ENCODE measurements around the gene FAM47E. TPM values are rescaled to one million over a fixed set of nuclear protein-coding genes. Genes with fewer than 3 reads are reported as not detected.
A peak's percentile ranks its signal among the peaks of the same experiment; 100 is the strongest.

The FAM47E gene
- total and polyA plus RNA-seq, 2 donors: 1.7 to 4.0 TPM

- DNase-seq (ENCODE audit: extremely low spot score): peak; percentile 4
- under 1% methylated on average over 85 of the region's 85 CpGs for WGBS
- Histone ChIP-seq H3K36me3 (ENCODE audit: insufficient read depth) (no peaks in the 10 kb centered on the region), H3K4me3 (ENCODE audit: low read depth, low read length) (peak within 1 kb of the TSS; percentile 75), H3K4me1 (ENCODE audit: insufficient read depth) (peaks cover 3% of the 10 kb centered on the region), H3K27ac (ENCODE audit: low read depth) (peak within 1 kb of the TSS; percentile 87)
Measured at GRCh38 chr4:76305971-76306881, 54.7 kb downstream of the FAM47E start, which contains the start of gene STBD1. STBD1 (plus strand) TSS chr4:76306733; CDS start chr4:76306770, 37 bp downstream.

- DNase-seq (ENCODE audit: extremely low spot score): no peak
- 3% methylated on average over 37 of the region's 37 CpGs for WGBS
- peak overlapping the region; percentile 87 for H3K27ac ChIP-seq (ENCODE audit: low read depth)
- H3K4me3 ChIP-seq (ENCODE audit: low read depth, low read length): peak overlapping the region; percentile 75
- no peaks in the 10 kb centered on the region for H3K36me3 ChIP-seq (ENCODE audit: insufficient read depth)
- H3K4me1 ChIP-seq (ENCODE audit: insufficient read depth): peaks cover 3% of the 10 kb centered on the region
Measured at GRCh38 chr4:76306882-76307659, 55.5 kb downstream of the FAM47E start.

GRCh38 chr4:76307660-76308014 is 56.1 kb downstream of the FAM47E start:
- 31% methylated on average over 4 of the region's 4 CpGs for WGBS
- Histone ChIP-seq H3K36me3 (ENCODE audit: insufficient read depth) (no peaks in the 10 kb centered on the region), H3K4me1 (ENCODE audit: insufficient read depth) (peaks cover 3% of the 10 kb centered on the region), H3K27ac (ENCODE audit: low read depth) (no peak overlapping the region), H3K4me3 (ENCODE audit: low read depth, low read length) (peak overlapping the region; percentile 75)
- DNase-seq (ENCODE audit: extremely low spot score): no peak

GRCh38 chr4:76308548-76308947 is 57.0 kb downstream of the FAM47E start:
- no peaks in the 10 kb centered on the region for H3K36me3 ChIP-seq (ENCODE audit: insufficient read depth)
- H3K4me3 ChIP-seq (ENCODE audit: low read depth, low read length): no peak overlapping the region
- DNase-seq (ENCODE audit: extremely low spot score): peak; percentile 10
- no peak overlapping the region for H3K27ac ChIP-seq (ENCODE audit: low read depth)
- WGBS: 54% methylated on average over 6 of the region's 6 CpGs
- peaks cover 3% of the 10 kb centered on the region for H3K4me1 ChIP-seq (ENCODE audit: insufficient read depth)

GRCh38 chr4:76309939-76310550 is 58.5 kb downstream of the FAM47E start:
- Histone ChIP-seq H3K4me1 (ENCODE audit: insufficient read depth) (peaks cover 3% of the 10 kb centered on the region), H3K36me3 (ENCODE audit: insufficient read depth) (peaks cover 2% of the 10 kb centered on the region), H3K4me3 (ENCODE audit: low read depth, low read length) (no peak overlapping the region), H3K27ac (ENCODE audit: low read depth) (no peak overlapping the region)
- 73% methylated on average over 3 of the region's 3 CpGs for WGBS
- no peak for DNase-seq (ENCODE audit: extremely low spot score)

GRCh38 chr4:76310683-76311082 is 59.2 kb downstream of the FAM47E start:
- DNase-seq (ENCODE audit: extremely low spot score): no peak
- 69% methylated on average over 4 of the region's 4 CpGs for WGBS
- H3K4me3 ChIP-seq (ENCODE audit: low read depth, low read length): no peak overlapping the region
- H3K36me3 ChIP-seq (ENCODE audit: insufficient read depth): peaks cover 2% of the 10 kb centered on the region
- H3K4me1 ChIP-seq (ENCODE audit: insufficient read depth): peaks cover 3% of the 10 kb centered on the region
- H3K27ac ChIP-seq (ENCODE audit: low read depth): no peak overlapping the region

- Histone ChIP-seq H3K4me3 (ENCODE audit: low read depth, low read length) (no peak overlapping the region), H3K27ac (ENCODE audit: low read depth) (no peak overlapping the region), H3K36me3 (ENCODE audit: insufficient read depth) (peaks cover 2% of the 10 kb centered on the region), H3K4me1 (ENCODE audit: insufficient read depth) (peaks cover 3% of the 10 kb centered on the region)
- WGBS: 41% methylated on average over 1 of the region's 1 CpG
- no peak for DNase-seq (ENCODE audit: extremely low spot score)
Measured at GRCh38 chr4:76311896-76312331, 60.4 kb downstream of the FAM47E start.

- H3K4me1 ChIP-seq (ENCODE audit: insufficient read depth): peaks cover 1% of the 10 kb centered on the region
- H3K27ac ChIP-seq (ENCODE audit: low read depth): no peak overlapping the region
- peaks cover 2% of the 10 kb centered on the region for H3K36me3 ChIP-seq (ENCODE audit: insufficient read depth)
- no peak for DNase-seq (ENCODE audit: extremely low spot score)
- no peak overlapping the region for H3K4me3 ChIP-seq (ENCODE audit: low read depth, low read length)
- WGBS: 42% methylated on average over 1 of the region's 1 CpG
Measured at GRCh38 chr4:76312457-76312856, 60.9 kb downstream of the FAM47E start.

GRCh38 chr4:76313547-76313946 is 62.0 kb downstream of the FAM47E start:
- DNase-seq (ENCODE audit: extremely low spot score): no peak
- WGBS: 75% methylated on average over 2 of the region's 2 CpGs
- Histone ChIP-seq H3K4me1 (ENCODE audit: insufficient read depth) (no peaks in the 10 kb centered on the region), H3K27ac (ENCODE audit: low read depth) (no peak overlapping the region), H3K4me3 (ENCODE audit: low read depth, low read length) (no peak overlapping the region), H3K36me3 (ENCODE audit: insufficient read depth) (peaks cover 2% of the 10 kb centered on the region)

- WGBS: 84% methylated on average over 7 of the region's 7 CpGs
- Histone ChIP-seq H3K4me1 (ENCODE audit: insufficient read depth) (no peaks in the 10 kb centered on the region), H3K36me3 (ENCODE audit: insufficient read depth) (peaks cover 2% of the 10 kb centered on the region), H3K27ac (ENCODE audit: low read depth) (no peak overlapping the region), H3K4me3 (ENCODE audit: low read depth, low read length) (no peak overlapping the region)
- DNase-seq (ENCODE audit: extremely low spot score): no peak
Measured at GRCh38 chr4:76315267-76315918, 63.9 kb downstream of the FAM47E start.

- H3K36me3 ChIP-seq (ENCODE audit: insufficient read depth): peaks cover 2% of the 10 kb centered on the region
- 93% methylated on average over 1 of the region's 1 CpG for WGBS
- H3K27ac ChIP-seq (ENCODE audit: low read depth): no peak overlapping the region
- no peak overlapping the region for H3K4me3 ChIP-seq (ENCODE audit: low read depth, low read length)
- no peak for DNase-seq (ENCODE audit: extremely low spot score)
- H3K4me1 ChIP-seq (ENCODE audit: insufficient read depth): no peaks in the 10 kb centered on the region
Measured at GRCh38 chr4:76316131-76316530, 64.6 kb downstream of the FAM47E start.

GRCh38 chr4:76322236-76322635 is 70.7 kb downstream of the FAM47E start:
- no peak overlapping the region for H3K27ac ChIP-seq (ENCODE audit: low read depth)
- H3K36me3 ChIP-seq (ENCODE audit: insufficient read depth): no peaks in the 10 kb centered on the region
- no peak for DNase-seq (ENCODE audit: extremely low spot score)
- H3K4me3 ChIP-seq (ENCODE audit: low read depth, low read length): no peak overlapping the region
- 62% methylated on average over 3 of the region's 3 CpGs for WGBS
- H3K4me1 ChIP-seq (ENCODE audit: insufficient read depth): no peaks in the 10 kb centered on the region

GRCh38 chr4:76325072-76325471 is 73.6 kb downstream of the FAM47E start:
- no peak for DNase-seq (ENCODE audit: extremely low spot score)
- Histone ChIP-seq H3K36me3 (ENCODE audit: insufficient read depth) (no peaks in the 10 kb centered on the region), H3K27ac (ENCODE audit: low read depth) (no peak overlapping the region), H3K4me3 (ENCODE audit: low read depth, low read length) (no peak overlapping the region), H3K4me1 (ENCODE audit: insufficient read depth) (no peaks in the 10 kb centered on the region)

Measured in urinary bladder (tissue), 4 donors.